ENCODE measurements around the gene DNAJC30. TPM values are rescaled to one million over a fixed set of nuclear protein-coding genes. Genes with fewer than 3 reads are reported as not detected.

DNAJC30 gene
- polyA plus RNA-seq, 1 donor (not counting 4 experiments of a cell fraction or from before 2014, with no cell fraction given) = 4.9 TPM

- H3K4me2 ChIP-seq (ENCODE audit: control insufficient read depth, extremely low read depth, insufficient read depth, low read depth, low read length) = no peak overlapping the region
- H2AFZ ChIP-seq (ENCODE audit: control insufficient read depth, low read length) = no peak overlapping the region
- no peaks in the 10 kb centered on the region for H3K9me3 ChIP-seq (ENCODE audit: control insufficient read depth, low read depth, low read length)
- dilution Hi-C loops (cut with MboI; ENCODE audit: extremely low pct_ligation_motif_present, low sequenced_read_pairs) = no loop called here
- no peak overlapping the region for H3K4me3 ChIP-seq (ENCODE audit: control insufficient read depth in 2 of 3, extremely low read depth in 1 of 3, insufficient read depth in 2 of 3, low read depth in 1 of 3, low read length in 3 of 3)
- peaks cover 34% of the 10 kb centered on the region for H3K4me1 ChIP-seq (ENCODE audit: control insufficient read depth, extremely low read depth, insufficient read depth, low read length)
- FAIRE-seq (no peak), DNase-seq (ENCODE audit: low read depth, low spot score) (no peak)
- peaks cover 26% of the 10 kb centered on the region for H4K20me1 ChIP-seq (ENCODE audit: control insufficient read depth, extremely low read depth, insufficient read depth, low read length)
- H3K36me3 ChIP-seq (ENCODE audit: control insufficient read depth in 2 of 2, extremely low read depth in 1 of 2, insufficient read depth in 2 of 2, low read length in 2 of 2) = peaks cover 37 to 58% of the 10 kb centered on the region in 2 experiments
- H3K79me2 ChIP-seq (ENCODE audit: control insufficient read depth, insufficient read depth, low read length) = peaks cover 4% of the 10 kb centered on the region
- H3K9me1 ChIP-seq (ENCODE audit: control insufficient read depth, extremely low read depth, insufficient read depth, low read length) = peaks cover 2% of the 10 kb centered on the region
- TF ChIP-seq EZH2 (IDR thresholded peaks at IDR 0.05; ENCODE audit: low read length) = no peak
- TF ChIP-seq, protein P1, sequence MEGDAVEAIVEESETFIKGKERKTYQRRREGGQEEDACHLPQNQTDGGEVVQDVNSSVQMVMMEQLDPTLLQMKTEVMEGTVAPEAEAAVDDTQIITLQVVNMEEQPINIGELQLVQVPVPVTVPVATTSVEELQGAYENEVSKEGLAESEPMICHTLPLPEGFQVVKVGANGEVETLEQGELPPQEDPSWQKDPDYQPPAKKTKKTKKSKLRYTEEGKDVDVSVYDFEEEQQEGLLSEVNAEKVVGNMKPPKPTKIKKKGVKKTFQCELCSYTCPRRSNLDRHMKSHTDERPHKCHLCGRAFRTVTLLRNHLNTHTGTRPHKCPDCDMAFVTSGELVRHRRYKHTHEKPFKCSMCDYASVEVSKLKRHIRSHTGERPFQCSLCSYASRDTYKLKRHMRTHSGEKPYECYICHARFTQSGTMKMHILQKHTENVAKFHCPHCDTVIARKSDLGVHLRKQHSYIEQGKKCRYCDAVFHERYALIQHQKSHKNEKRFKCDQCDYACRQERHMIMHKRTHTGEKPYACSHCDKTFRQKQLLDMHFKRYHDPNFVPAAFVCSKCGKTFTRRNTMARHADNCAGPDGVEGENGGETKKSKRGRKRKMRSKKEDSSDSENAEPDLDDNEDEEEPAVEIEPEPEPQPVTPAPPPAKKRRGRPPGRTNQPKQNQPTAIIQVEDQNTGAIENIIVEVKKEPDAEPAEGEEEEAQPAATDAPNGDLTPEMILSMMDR (optimal IDR thresholded peaks at IDR 0.05 in 1 of 3, IDR thresholded peaks at IDR 0.05 in 1 of 3, conservative IDR thresholded peaks at IDR 0.05 in 1 of 3; ENCODE audit: extremely low read depth in 1 of 3, insufficient read depth in 2 of 3, low read length in 3 of 3) = no peak
- no peak overlapping the region for H3K9ac ChIP-seq (ENCODE audit: control insufficient read depth, extremely low read depth, insufficient read depth, low read length)
- H3K27ac ChIP-seq (ENCODE audit: control insufficient read depth, insufficient read depth, low read length) = no peak overlapping the region
- no peaks in the 10 kb centered on the region for H3K27me3 ChIP-seq (ENCODE audit: control insufficient read depth, extremely low read depth, insufficient read depth, low read length)
Measured at GRCh38 chr7:73703757-73704639, 20.7 kb upstream of the DNAJC30 start.

- Histone ChIP-seq H3K9me3 (ENCODE audit: control insufficient read depth, low read depth, low read length) (no peaks in the 10 kb centered on the region), H4K20me1 (ENCODE audit: control insufficient read depth, extremely low read depth, insufficient read depth, low read length) (peaks cover 24% of the 10 kb centered on the region), H3K36me3 (ENCODE audit: control insufficient read depth in 2 of 2, extremely low read depth in 1 of 2, insufficient read depth in 2 of 2, low read length in 2 of 2) (peaks cover 34 to 58% of the 10 kb centered on the region in 2 experiments), H3K4me2 (ENCODE audit: control insufficient read depth, extremely low read depth, insufficient read depth, low read depth, low read length) (no peak overlapping the region), H3K9me1 (ENCODE audit: control insufficient read depth, extremely low read depth, insufficient read depth, low read length) (peaks cover 2% of the 10 kb centered on the region), H3K9ac (ENCODE audit: control insufficient read depth, extremely low read depth, insufficient read depth, low read length) (no peak overlapping the region), H3K27me3 (ENCODE audit: control insufficient read depth, extremely low read depth, insufficient read depth, low read length) (no peaks in the 10 kb centered on the region), H3K27ac (ENCODE audit: control insufficient read depth, insufficient read depth, low read length) (no peak overlapping the region), H3K4me1 (ENCODE audit: control insufficient read depth, extremely low read depth, insufficient read depth, low read length) (peaks cover 34% of the 10 kb centered on the region), H3K79me2 (ENCODE audit: control insufficient read depth, insufficient read depth, low read length) (no peaks in the 10 kb centered on the region), H2AFZ (ENCODE audit: control insufficient read depth, low read length) (no peak overlapping the region), H3K4me3 (ENCODE audit: control insufficient read depth in 2 of 3, extremely low read depth in 1 of 3, insufficient read depth in 2 of 3, low read depth in 1 of 3, low read length in 3 of 3) (no peak overlapping the region)
- TF ChIP-seq, protein P1 (optimal IDR thresholded peaks at IDR 0.05 in 1 of 3, IDR thresholded peaks at IDR 0.05 in 1 of 3, conservative IDR thresholded peaks at IDR 0.05 in 1 of 3; ENCODE audit: extremely low read depth in 1 of 3, insufficient read depth in 2 of 3, low read length in 3 of 3) = no peak
- TF ChIP-seq EZH2 (IDR thresholded peaks at IDR 0.05; ENCODE audit: low read length) = no peak
- FAIRE-seq = no peak
- dilution Hi-C loops (cut with MboI; ENCODE audit: extremely low pct_ligation_motif_present, low sequenced_read_pairs) = no loop called here
- DNase-seq (ENCODE audit: low read depth, low spot score) = no peak
Measured at GRCh38 chr7:73703225-73703624, 20.0 kb upstream of the DNAJC30 start.
